ENCODE results near the gene RPL10.

DNA sequence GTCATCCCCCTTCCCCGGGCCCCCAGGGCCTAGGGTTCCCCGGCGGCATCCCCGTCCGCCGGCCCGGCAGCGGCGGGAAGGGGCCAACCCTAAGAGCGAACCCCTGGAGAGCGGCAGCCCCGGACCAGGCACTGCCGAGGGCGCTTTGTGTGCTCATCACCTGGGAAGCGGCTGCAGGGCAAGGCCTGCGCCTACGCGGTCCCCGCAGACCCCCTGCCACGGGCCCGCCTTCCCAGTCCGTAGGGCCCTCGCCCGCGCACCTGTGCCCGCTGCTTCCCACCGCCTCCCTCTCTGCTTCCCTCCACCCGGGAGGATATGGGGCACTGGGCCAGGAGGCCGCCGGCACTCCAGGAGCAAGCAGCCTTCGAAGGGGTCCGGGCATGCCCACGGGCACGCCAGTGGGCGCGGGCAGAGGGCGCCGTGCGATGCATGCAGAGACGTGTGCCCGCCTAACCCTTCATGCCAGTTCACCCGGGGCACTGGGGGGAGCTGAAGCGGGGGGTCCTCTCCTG lies 26.3 kb upstream of the RPL10 start:
- TF ChIP-seq POLR2A (IDR thresholded peaks at IDR 0.05; ENCODE audit: low read depth) (no peak), POLR2AphosphoS5 (IDR thresholded peaks at IDR 0.05) (no peak), EP300 (IDR thresholded peaks at IDR 0.05) (no peak)
- TF ChIP-seq, protein P1, sequence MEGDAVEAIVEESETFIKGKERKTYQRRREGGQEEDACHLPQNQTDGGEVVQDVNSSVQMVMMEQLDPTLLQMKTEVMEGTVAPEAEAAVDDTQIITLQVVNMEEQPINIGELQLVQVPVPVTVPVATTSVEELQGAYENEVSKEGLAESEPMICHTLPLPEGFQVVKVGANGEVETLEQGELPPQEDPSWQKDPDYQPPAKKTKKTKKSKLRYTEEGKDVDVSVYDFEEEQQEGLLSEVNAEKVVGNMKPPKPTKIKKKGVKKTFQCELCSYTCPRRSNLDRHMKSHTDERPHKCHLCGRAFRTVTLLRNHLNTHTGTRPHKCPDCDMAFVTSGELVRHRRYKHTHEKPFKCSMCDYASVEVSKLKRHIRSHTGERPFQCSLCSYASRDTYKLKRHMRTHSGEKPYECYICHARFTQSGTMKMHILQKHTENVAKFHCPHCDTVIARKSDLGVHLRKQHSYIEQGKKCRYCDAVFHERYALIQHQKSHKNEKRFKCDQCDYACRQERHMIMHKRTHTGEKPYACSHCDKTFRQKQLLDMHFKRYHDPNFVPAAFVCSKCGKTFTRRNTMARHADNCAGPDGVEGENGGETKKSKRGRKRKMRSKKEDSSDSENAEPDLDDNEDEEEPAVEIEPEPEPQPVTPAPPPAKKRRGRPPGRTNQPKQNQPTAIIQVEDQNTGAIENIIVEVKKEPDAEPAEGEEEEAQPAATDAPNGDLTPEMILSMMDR (IDR thresholded peaks at IDR 0.05): no peak
